ENCODE results near the gene GPD1. TPM values are rescaled to one million over a fixed set of nuclear protein-coding genes. Genes with fewer than 3 reads are reported as not detected.

The GPD1 gene
- total RNA-seq, 1 donor from 2014 or later, result 0.81 TPM

GRCh38 chr12:50112456-50113218 is 8.8 kb downstream of the GPD1 start:
- Mint-ChIP-seq H3K27ac (ENCODE audit: unreplicated experiment) (peak overlapping the region; percentile 91), H3K4me3 (ENCODE audit: unreplicated experiment) (peak overlapping the region; percentile 99), H3K27me3 (ENCODE audit: unreplicated experiment) (peaks cover 5% of the 10 kb centered on the region), H3K36me3 (ENCODE audit: unreplicated experiment) (no peaks in the 10 kb centered on the region), H3K9me3 (ENCODE audit: unreplicated experiment) (peaks cover 4% of the 10 kb centered on the region), H3K4me1 (ENCODE audit: low read depth, unreplicated experiment) (peaks cover 9% of the 10 kb centered on the region)
- no peak for DNase-seq
- no peak for TF ChIP-seq CTCF (IDR thresholded peaks at IDR 0.05; ENCODE audit: partially characterized antibody, unreplicated experiment)

- DNase-seq, result no peak
- H3K27ac Mint-ChIP-seq (ENCODE audit: unreplicated experiment), result no peak overlapping the region
- H3K27me3 Mint-ChIP-seq (ENCODE audit: unreplicated experiment), result peaks cover 8% of the 10 kb centered on the region
- H3K36me3 Mint-ChIP-seq (ENCODE audit: unreplicated experiment), result no peaks in the 10 kb centered on the region
- no peaks in the 10 kb centered on the region for H3K4me1 Mint-ChIP-seq (ENCODE audit: low read depth, unreplicated experiment)
- no peak overlapping the region for H3K4me3 Mint-ChIP-seq (ENCODE audit: unreplicated experiment)
- H3K9me3 Mint-ChIP-seq (ENCODE audit: unreplicated experiment), result peaks cover 4% of the 10 kb centered on the region
- TF ChIP-seq CTCF (IDR thresholded peaks at IDR 0.05; ENCODE audit: partially characterized antibody, unreplicated experiment), result no peak
Observed at GRCh38 chr12:50117057-50117622, 13.3 kb downstream of the GPD1 start.

- TF ChIP-seq CTCF (IDR thresholded peaks at IDR 0.05; ENCODE audit: partially characterized antibody, unreplicated experiment), result no peak
- H3K9me3 Mint-ChIP-seq (ENCODE audit: unreplicated experiment), result no peaks in the 10 kb centered on the region
- H3K27ac Mint-ChIP-seq (ENCODE audit: unreplicated experiment), result no peak overlapping the region
- no peaks in the 10 kb centered on the region for H3K4me1 Mint-ChIP-seq (ENCODE audit: low read depth, unreplicated experiment)
- no peaks in the 10 kb centered on the region for H3K36me3 Mint-ChIP-seq (ENCODE audit: unreplicated experiment)
- H3K27me3 Mint-ChIP-seq (ENCODE audit: unreplicated experiment), result peaks cover 5% of the 10 kb centered on the region
- no peak overlapping the region for H3K4me3 Mint-ChIP-seq (ENCODE audit: unreplicated experiment)
- no peak for DNase-seq
Observed at GRCh38 chr12:50119387-50119786, 15.6 kb downstream of the GPD1 start.

GRCh38 chr12:50120521-50120920 is 16.7 kb downstream of the GPD1 start:
- TF ChIP-seq CTCF (IDR thresholded peaks at IDR 0.05; ENCODE audit: partially characterized antibody, unreplicated experiment), result no peak
- Mint-ChIP-seq H3K36me3 (ENCODE audit: unreplicated experiment) (no peaks in the 10 kb centered on the region), H3K27me3 (ENCODE audit: unreplicated experiment) (peaks cover 3% of the 10 kb centered on the region), H3K27ac (ENCODE audit: unreplicated experiment) (no peak overlapping the region), H3K4me3 (ENCODE audit: unreplicated experiment) (no peak overlapping the region), H3K9me3 (ENCODE audit: unreplicated experiment) (no peaks in the 10 kb centered on the region), H3K4me1 (ENCODE audit: low read depth, unreplicated experiment) (no peaks in the 10 kb centered on the region)
- no peak for DNase-seq

- DNase-seq, result no peak
- no peak overlapping the region for H3K4me3 Mint-ChIP-seq (ENCODE audit: unreplicated experiment)
- no peaks in the 10 kb centered on the region for H3K4me1 Mint-ChIP-seq (ENCODE audit: low read depth, unreplicated experiment)
- peaks cover 3% of the 10 kb centered on the region for H3K27me3 Mint-ChIP-seq (ENCODE audit: unreplicated experiment)
- no peak for TF ChIP-seq CTCF (IDR thresholded peaks at IDR 0.05; ENCODE audit: partially characterized antibody, unreplicated experiment)
- H3K9me3 Mint-ChIP-seq (ENCODE audit: unreplicated experiment), result no peaks in the 10 kb centered on the region
- H3K36me3 Mint-ChIP-seq (ENCODE audit: unreplicated experiment), result no peaks in the 10 kb centered on the region
- H3K27ac Mint-ChIP-seq (ENCODE audit: unreplicated experiment), result no peak overlapping the region
Observed at GRCh38 chr12:50120953-50121352, 17.1 kb downstream of the GPD1 start.

Data from glutamatergic neuron (in vitro differentiated cells).